Fibroblast of the aortic adventitia (primary cell): ENCODE results near the gene ABHD3. TPM values are rescaled to one million over a fixed set of nuclear protein-coding genes. Genes with fewer than 3 reads are reported as not detected.
A peak's percentile ranks its signal among the peaks of the same experiment; 100 is the strongest.
"Not testable (repeated sequence)": the region's sequence is repeated elsewhere in the genome, so short reads cannot be mapped to it uniquely, and the experiment has no call there.

ENCODE experiments used
- DNase-seq: peaks from one replicate; pipeline ENCODE4 v3.0.0-alpha.2; 2010; ENCODE audit warnings: low read depth
- H3K4me3 ChIP-seq: 2 replicates; pipeline ENCODE4 v1.5.1; 2011; ENCODE audit warnings: low read depth, mild to moderate bottlenecking, control low read depth, low read length, moderate library complexity
- CTCF ChIP-seq: IDR thresholded peaks from 2 replicates; pipeline ENCODE4 v1.5.1; 2011; ENCODE audit warnings: mild to moderate bottlenecking, low read length, control low read depth, inconsistent platforms; ENCODE audit not compliant: insufficient read depth
- small RNA-seq: library from RNA; depleted of rRNA; stranded (forward); fragments of <200 nt; gene quantifications from one replicate; pipeline ENCODE3, GENCODE V24; 2012
- total RNA-seq: library from RNA; depleted of rRNA; stranded (reverse); fragments of >200 nt; gene quantifications from 2 replicates; pipeline ENCODE4 v1.2.3, GENCODE V29; 2012; ENCODE audit warnings: low replicate concordance

ABHD3 gene
- total RNA-seq, 1 donor = 5.5 TPM

DNA sequence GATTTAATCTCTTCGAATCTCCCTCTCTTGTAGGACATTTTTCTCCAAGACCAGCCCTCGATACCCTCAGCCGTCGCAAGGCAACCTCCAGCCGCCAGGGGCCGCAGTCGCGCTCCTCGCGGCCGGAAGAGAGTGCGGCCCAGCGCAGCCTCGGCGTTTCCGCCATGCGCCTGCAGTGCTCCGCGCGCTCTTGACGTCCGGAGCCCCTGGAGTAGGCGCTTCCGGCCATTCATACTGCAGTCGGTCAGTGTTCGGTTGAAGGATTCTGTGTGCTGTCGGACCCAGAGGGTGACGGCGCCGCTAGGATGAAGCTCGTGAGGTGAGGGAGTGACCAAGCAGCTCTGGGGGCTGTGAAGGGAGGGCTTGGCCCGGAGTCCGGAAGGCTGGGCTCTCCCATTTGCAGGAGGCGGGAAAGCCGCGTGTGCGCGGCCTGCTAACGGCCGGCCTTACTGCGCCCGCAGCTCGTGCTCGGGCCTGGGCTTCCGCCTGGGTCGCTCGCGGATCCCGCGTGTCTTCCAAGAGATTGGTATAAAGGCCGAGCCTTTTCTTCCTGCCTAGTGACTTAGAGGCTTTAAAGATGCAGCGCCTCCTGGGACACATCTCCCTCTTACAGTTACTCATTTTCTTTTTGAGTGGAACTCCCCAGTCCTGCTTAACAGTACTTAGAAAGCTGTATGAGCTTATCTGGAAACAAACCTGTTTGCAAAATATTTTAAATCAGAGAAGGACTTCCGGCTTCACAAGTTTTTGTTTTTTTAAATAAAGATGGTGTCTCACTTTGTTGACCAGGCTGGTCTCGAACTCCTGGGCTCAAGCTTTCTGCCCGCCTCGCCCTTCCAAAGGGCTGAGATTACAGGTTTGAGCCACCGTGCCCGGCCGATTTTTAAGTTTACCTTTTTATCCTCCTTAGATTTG lies 92.2 kb downstream of the ABHD3 start, which contains the start of gene SNRPD1:
TSS of gene SNRPD1 (plus strand) at position 190 of the 915 bp plus-strand sequence. CDS start at position 306, 116 bp downstream.
- H3K4me3 ChIP-seq = peak within 1 kb of the TSS; percentile 87
- DNase-seq = peak; percentile 88
- TF ChIP-seq CTCF = peak; percentile 96

- peak overlapping the region; percentile 87 for H3K4me3 ChIP-seq
- DNase-seq = not testable (repeated sequence)
Observed at GRCh38 chr18:21611401-21612124, 93.0 kb downstream of the ABHD3 start.

DNA sequence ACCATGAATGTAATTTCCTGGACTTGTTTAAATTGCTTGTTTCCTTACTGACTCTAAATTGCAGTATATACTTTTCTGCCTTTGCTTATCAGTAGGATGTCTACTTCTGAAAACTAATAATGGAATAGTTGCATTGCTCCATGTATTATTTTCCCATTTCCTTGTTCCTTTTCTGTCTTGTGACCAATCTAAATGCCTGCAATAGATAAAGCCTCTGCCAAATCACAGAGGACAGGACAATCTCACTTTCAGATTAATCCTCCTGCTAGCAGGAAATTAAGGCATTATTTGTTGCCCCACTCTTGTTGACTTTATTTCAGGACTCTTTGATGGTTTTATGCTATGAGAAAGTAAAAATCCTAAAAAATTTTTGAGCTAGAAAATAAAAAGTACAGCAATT lies 99.4 kb downstream of the ABHD3 start:
- no peak for DNase-seq
- TF ChIP-seq CTCF = no peak
- no peak overlapping the region for H3K4me3 ChIP-seq

DNA sequence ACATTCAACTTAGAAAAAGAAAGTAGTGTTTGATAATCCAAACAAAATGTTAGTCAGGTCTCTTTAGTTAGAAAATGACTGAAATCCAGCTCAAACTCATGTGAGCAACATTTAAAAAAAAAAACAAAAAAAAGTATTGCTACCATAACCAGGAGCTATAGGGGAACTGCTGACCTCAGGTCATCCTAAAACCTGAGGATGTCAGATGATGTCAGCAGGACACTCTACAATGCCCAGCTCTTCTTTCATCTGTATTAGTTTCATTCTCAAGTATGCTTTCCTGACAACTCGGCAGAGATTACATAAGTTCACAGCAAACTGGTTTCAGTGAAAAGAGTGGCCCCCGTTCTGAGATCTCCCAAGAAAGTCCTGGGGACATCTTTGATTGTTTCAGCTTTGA lies 99.9 kb downstream of the ABHD3 start:
- H3K4me3 ChIP-seq = no peak overlapping the region
- no peak for TF ChIP-seq CTCF
- peak; percentile 31 for DNase-seq

GRCh38 chr18:21602299-21602587 lies 102.3 kb downstream of the ABHD3 start:
- TF ChIP-seq CTCF = no peak
- DNase-seq = no peak
- no peak overlapping the region for H3K4me3 ChIP-seq

Small RNA genes within 50 kb of the gene (small RNA-seq; reads per million reads assigned to genes)
- gene MIR320C1 (not detected), gene RF00019 (not detected), gene RF01241 (not detected)

Other genes starting within 250 kb of the ABHD3 start
- gene ESCO1, start 104.1 kb downstream of the ABHD3 start, total RNA-seq = 15.6 and 26.0 TPM in 2 replicates
- 15.1 and 78.2 TPM in 2 replicates for gene SNRPD1, start 92.5 kb downstream of the ABHD3 start, total RNA-seq
- 47.0 and 111 TPM in 2 replicates for gene MIB1, start 36.0 kb upstream of the ABHD3 start, total RNA-seq